ENCODE measurements around the gene KCNMB1. TPM values are rescaled to one million over a fixed set of nuclear protein-coding genes. Genes with fewer than 3 reads are reported as not detected.

Gene KCNMB1
- total and polyA plus RNA-seq, 9 donors = 0.22 to 1.1 (median 0.74) TPM

DNA sequence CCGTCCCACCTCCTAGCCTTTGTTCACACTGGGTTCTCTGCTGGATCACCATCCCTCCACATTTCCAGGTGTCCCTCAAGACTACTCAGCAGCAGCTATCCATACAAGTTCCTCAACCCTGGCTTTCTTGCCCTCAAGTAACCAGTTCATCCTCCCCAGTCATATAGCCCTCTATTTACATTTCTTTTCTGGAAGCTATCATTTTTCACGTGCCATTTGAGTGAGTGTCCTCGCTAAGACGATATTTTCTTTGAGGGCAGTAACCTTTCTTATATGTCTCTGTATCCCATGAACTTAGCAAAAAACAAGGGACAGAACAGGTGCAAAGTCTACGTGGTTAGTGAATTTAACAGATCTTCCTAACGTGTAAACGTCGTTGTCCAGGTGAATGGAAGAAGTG lies 29.6 kb upstream of the KCNMB1 start:
- H3K36me3 ChIP-seq (ENCODE audit: control insufficient read depth, insufficient read depth, low read length) = no peaks in the 10 kb centered on the region
- H3K4me1 ChIP-seq (ENCODE audit: control insufficient read depth, insufficient read depth, low read length) = peaks cover 29% of the 10 kb centered on the region
- H3K4me3 ChIP-seq (ENCODE audit: low read length) = no peak overlapping the region
- peaks cover 6% of the 10 kb centered on the region for H3K27me3 ChIP-seq (ENCODE audit: control insufficient read depth, insufficient read depth, low read length)
- WGBS (ENCODE audit: insufficient coverage) = 90% methylated on average over 6 of the region's 8 CpGs
- DNase-seq = no peak
- H3K9me3 ChIP-seq (replicated peaks; ENCODE audit: control insufficient read depth, low read depth, low read length) = no peaks in the 10 kb centered on the region
- H3K27ac ChIP-seq (ENCODE audit: low read length) = no peak overlapping the region

- WGBS (ENCODE audit: insufficient coverage) = no CpG with 5 or more reads among the region's 4 CpGs
These were observed 27.4 kb upstream of the KCNMB1 start for GRCh38 chr5:170416526-170416925.

GRCh38 chr5:170414786-170415185 lies 25.6 kb upstream of the KCNMB1 start:
- DNase-seq = no peak
- Histone ChIP-seq H3K4me1 (ENCODE audit: control insufficient read depth, insufficient read depth, low read length) (peaks cover 18% of the 10 kb centered on the region), H3K27me3 (ENCODE audit: control insufficient read depth, insufficient read depth, low read length) (peaks cover 2% of the 10 kb centered on the region), H3K9me3 (replicated peaks; ENCODE audit: control insufficient read depth, low read depth, low read length) (no peaks in the 10 kb centered on the region), H3K27ac (ENCODE audit: low read length) (no peak overlapping the region), H3K4me3 (ENCODE audit: low read length) (no peak overlapping the region), H3K36me3 (ENCODE audit: control insufficient read depth, insufficient read depth, low read length) (no peaks in the 10 kb centered on the region)
- 92% methylated on average over 2 of the region's 6 CpGs for WGBS (ENCODE audit: insufficient coverage)

More at GRCh38 chr5:170416526-170416925, 27.4 kb upstream of the KCNMB1 start:
- no peaks in the 10 kb centered on the region for H3K36me3 ChIP-seq (ENCODE audit: control insufficient read depth, insufficient read depth, low read length)
- no peak overlapping the region for H3K4me3 ChIP-seq (ENCODE audit: low read length)
- peaks cover 2% of the 10 kb centered on the region for H3K27me3 ChIP-seq (ENCODE audit: control insufficient read depth, insufficient read depth, low read length)
- peaks cover 26% of the 10 kb centered on the region for H3K4me1 ChIP-seq (ENCODE audit: control insufficient read depth, insufficient read depth, low read length)
- no peak overlapping the region for H3K27ac ChIP-seq (ENCODE audit: low read length)
- DNase-seq = no peak
- no peaks in the 10 kb centered on the region for H3K9me3 ChIP-seq (replicated peaks; ENCODE audit: control insufficient read depth, low read depth, low read length)

DNA sequence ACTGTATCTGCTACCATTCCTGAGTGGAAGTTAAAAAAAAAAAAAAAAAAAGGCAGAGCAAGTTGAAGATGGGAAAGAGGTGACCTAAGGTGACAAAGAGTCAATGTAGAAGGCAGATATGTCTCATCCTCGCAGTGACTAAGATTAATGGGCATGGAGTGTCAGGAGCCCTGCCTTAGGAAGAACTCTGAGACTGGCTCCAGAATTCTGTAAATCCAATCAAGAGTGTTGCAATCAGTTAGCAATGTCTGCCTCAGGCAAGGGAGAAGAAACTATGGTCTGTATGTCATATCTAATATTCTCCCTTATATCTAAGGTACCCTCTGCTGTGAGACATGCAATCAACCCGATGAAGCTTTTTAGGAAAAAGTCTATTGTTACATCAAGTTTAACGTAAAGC lies 24.7 kb upstream of the KCNMB1 start:
- no peak for DNase-seq
- Histone ChIP-seq H3K9me3 (replicated peaks; ENCODE audit: control insufficient read depth, low read depth, low read length) (no peaks in the 10 kb centered on the region), H3K27ac (ENCODE audit: low read length) (no peak overlapping the region), H3K4me1 (ENCODE audit: control insufficient read depth, insufficient read depth, low read length) (peaks cover 19% of the 10 kb centered on the region), H3K27me3 (ENCODE audit: control insufficient read depth, insufficient read depth, low read length) (peaks cover 2% of the 10 kb centered on the region), H3K36me3 (ENCODE audit: control insufficient read depth, insufficient read depth, low read length) (no peaks in the 10 kb centered on the region), H3K4me3 (ENCODE audit: low read length) (no peak overlapping the region)
- 95% methylated on average over 2 of the region's 3 CpGs for WGBS (ENCODE audit: insufficient coverage)

DNA sequence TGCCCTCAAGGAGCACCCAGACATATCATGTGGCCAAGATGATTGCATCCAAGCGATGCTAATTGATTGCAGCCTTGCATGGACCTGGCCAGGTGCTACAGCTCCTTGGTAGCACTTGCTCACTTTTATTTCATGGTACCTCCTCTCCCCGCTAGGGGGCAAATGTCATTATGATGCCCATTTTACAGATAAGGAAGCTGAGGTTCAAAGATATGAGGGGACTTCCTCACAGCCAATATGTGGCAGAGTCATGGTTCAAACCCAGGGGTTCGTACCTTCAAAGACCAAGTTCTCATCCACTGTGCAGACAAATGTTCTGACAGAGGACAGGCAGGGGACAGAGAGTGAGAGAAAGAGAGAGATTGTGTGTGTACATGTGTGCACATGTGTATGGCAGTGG lies 21.9 kb upstream of the KCNMB1 start:
- H3K36me3 ChIP-seq (ENCODE audit: control insufficient read depth, insufficient read depth, low read length) = no peaks in the 10 kb centered on the region
- DNase-seq = no peak
- H3K4me1 ChIP-seq (ENCODE audit: control insufficient read depth, insufficient read depth, low read length) = peaks cover 28% of the 10 kb centered on the region
- no peaks in the 10 kb centered on the region for H3K9me3 ChIP-seq (replicated peaks; ENCODE audit: control insufficient read depth, low read depth, low read length)
- no CpG with 5 or more reads among the region's 3 CpGs for WGBS (ENCODE audit: insufficient coverage)
- no peak overlapping the region for H3K4me3 ChIP-seq (ENCODE audit: low read length)
- H3K27me3 ChIP-seq (ENCODE audit: control insufficient read depth, insufficient read depth, low read length) = peaks cover 2% of the 10 kb centered on the region
- H3K27ac ChIP-seq (ENCODE audit: low read length) = no peak overlapping the region

DNA sequence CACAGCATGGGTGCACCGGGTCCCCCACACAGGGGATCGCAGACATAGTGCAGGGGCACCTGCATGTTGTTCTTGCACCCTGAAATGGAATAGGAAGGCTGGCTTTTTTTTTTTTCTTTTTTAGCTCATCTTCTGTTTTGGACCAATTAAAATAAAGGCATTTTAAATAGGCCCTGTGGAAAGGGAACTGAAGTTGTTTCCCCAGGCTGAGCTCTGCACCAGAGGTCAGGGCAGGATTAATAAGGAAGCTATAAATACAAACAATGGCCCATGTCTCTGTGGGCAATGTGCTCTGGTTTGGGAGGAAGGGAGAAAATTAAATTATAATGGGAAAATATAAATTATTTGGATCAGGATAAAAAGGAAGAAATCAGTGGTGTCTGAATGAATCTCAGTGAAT lies 21.2 kb upstream of the KCNMB1 start:
- Histone ChIP-seq H3K36me3 (ENCODE audit: control insufficient read depth, insufficient read depth, low read length) (no peaks in the 10 kb centered on the region), H3K9me3 (replicated peaks; ENCODE audit: control insufficient read depth, low read depth, low read length) (no peaks in the 10 kb centered on the region), H3K4me3 (ENCODE audit: low read length) (no peak overlapping the region), H3K4me1 (ENCODE audit: control insufficient read depth, insufficient read depth, low read length) (peaks cover 33% of the 10 kb centered on the region), H3K27ac (ENCODE audit: low read length) (no peak overlapping the region), H3K27me3 (ENCODE audit: control insufficient read depth, insufficient read depth, low read length) (no peaks in the 10 kb centered on the region)
- DNase-seq = no peak
- no CpG with 5 or more reads among the region's 2 CpGs for WGBS (ENCODE audit: insufficient coverage)

GRCh38 chr5:170408877-170409660 lies 19.9 kb upstream of the KCNMB1 start:
- Histone ChIP-seq H3K27ac (ENCODE audit: low read length) (no peak overlapping the region), H3K4me1 (ENCODE audit: control insufficient read depth, insufficient read depth, low read length) (peaks cover 36% of the 10 kb centered on the region), H3K9me3 (replicated peaks; ENCODE audit: control insufficient read depth, low read depth, low read length) (no peaks in the 10 kb centered on the region), H3K27me3 (ENCODE audit: control insufficient read depth, insufficient read depth, low read length) (no peaks in the 10 kb centered on the region), H3K4me3 (ENCODE audit: low read length) (no peak overlapping the region), H3K36me3 (ENCODE audit: control insufficient read depth, insufficient read depth, low read length) (no peaks in the 10 kb centered on the region)
- 97% methylated on average over 3 of the region's 7 CpGs for WGBS (ENCODE audit: insufficient coverage)
- no peak for DNase-seq

DNA sequence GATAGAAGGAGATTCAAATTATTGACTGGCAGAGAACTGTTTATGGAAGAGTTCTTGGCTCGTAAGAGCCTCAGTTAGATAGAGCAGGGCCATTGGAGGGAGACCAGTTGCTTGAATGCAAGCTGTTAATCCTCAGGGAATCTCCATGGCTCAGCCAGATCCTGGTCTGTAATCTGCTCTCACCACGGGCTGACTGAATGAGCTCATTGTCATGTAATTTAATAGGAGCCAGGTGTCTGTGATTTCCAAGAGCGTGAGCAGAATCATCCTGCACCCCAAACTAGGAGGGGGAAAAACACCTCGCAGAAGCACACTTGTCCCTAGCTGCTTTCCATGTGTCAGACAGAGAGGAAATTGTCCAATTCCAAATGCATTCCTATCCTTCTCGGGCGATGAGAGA lies 19.1 kb upstream of the KCNMB1 start:
- Histone ChIP-seq H3K4me1 (ENCODE audit: control insufficient read depth, insufficient read depth, low read length) (peaks cover 32% of the 10 kb centered on the region), H3K27me3 (ENCODE audit: control insufficient read depth, insufficient read depth, low read length) (no peaks in the 10 kb centered on the region), H3K4me3 (ENCODE audit: low read length) (no peak overlapping the region), H3K36me3 (ENCODE audit: control insufficient read depth, insufficient read depth, low read length) (no peaks in the 10 kb centered on the region), H3K27ac (ENCODE audit: low read length) (peak overlapping the region; percentile 55), H3K9me3 (replicated peaks; ENCODE audit: control insufficient read depth, low read depth, low read length) (no peaks in the 10 kb centered on the region)
- peak; percentile 85 for DNase-seq
- WGBS (ENCODE audit: insufficient coverage) = 9% methylated on average over 1 of the region's 6 CpGs

- Histone ChIP-seq H3K36me3 (ENCODE audit: control insufficient read depth, insufficient read depth, low read length) (no peaks in the 10 kb centered on the region), H3K4me3 (ENCODE audit: low read length) (no peak overlapping the region), H3K27ac (ENCODE audit: low read length) (no peak overlapping the region), H3K27me3 (ENCODE audit: control insufficient read depth, insufficient read depth, low read length) (peaks cover 3% of the 10 kb centered on the region), H3K4me1 (ENCODE audit: control insufficient read depth, insufficient read depth, low read length) (peaks cover 26% of the 10 kb centered on the region), H3K9me3 (replicated peaks; ENCODE audit: control insufficient read depth, low read depth, low read length) (no peaks in the 10 kb centered on the region)
- no peak for DNase-seq
- WGBS (ENCODE audit: insufficient coverage) = 96% methylated on average over 6 of the region's 6 CpGs
These were observed 17.9 kb upstream of the KCNMB1 start for GRCh38 chr5:170407062-170407461.

- 50% methylated on average over 2 of the region's 2 CpGs for WGBS (ENCODE audit: insufficient coverage)
- H3K4me1 ChIP-seq (ENCODE audit: control insufficient read depth, insufficient read depth, low read length) = peaks cover 26% of the 10 kb centered on the region
These were observed 16.6 kb upstream of the KCNMB1 start for GRCh38 chr5:170405817-170406216.

More at GRCh38 chr5:170405817-170406216, 16.6 kb upstream of the KCNMB1 start:
- peaks cover 2% of the 10 kb centered on the region for H3K9me3 ChIP-seq (replicated peaks; ENCODE audit: control insufficient read depth, low read depth, low read length)
- H3K27me3 ChIP-seq (ENCODE audit: control insufficient read depth, insufficient read depth, low read length) = peaks cover 3% of the 10 kb centered on the region
- H3K36me3 ChIP-seq (ENCODE audit: control insufficient read depth, insufficient read depth, low read length) = no peaks in the 10 kb centered on the region
- no peak overlapping the region for H3K4me3 ChIP-seq (ENCODE audit: low read length)
- no peak for DNase-seq
- no peak overlapping the region for H3K27ac ChIP-seq (ENCODE audit: low read length)

Data from muscle of leg (tissue), 11 donors.